Measurements from ENCODE around the gene CUL1. TPM values are rescaled to one million over a fixed set of nuclear protein-coding genes. Genes with fewer than 3 reads are reported as not detected.

CUL1 gene
- total and polyA plus RNA-seq, 2 experiments from 2014 or later, result 35.6 to 71.3 TPM

GRCh38 chr7:148729984-148730733 is 31.5 kb downstream of the CUL1 start:
- no peak overlapping the region for H2AFZ ChIP-seq
- H3K27me3 ChIP-seq (ENCODE audit: insufficient read depth), result no peaks in the 10 kb centered on the region
- no peak overlapping the region for H3K4me3 ChIP-seq
- no peaks in the 10 kb centered on the region for H3F3A ChIP-seq (replicated peaks; ENCODE audit: low read depth)
- peaks cover 26% of the 10 kb centered on the region for H4K20me1 ChIP-seq (replicated peaks; ENCODE audit: insufficient read depth)
- no peak overlapping the region for H3K4me2 ChIP-seq
- peaks cover 4% of the 10 kb centered on the region for H3K27me3 Mint-ChIP-seq (ENCODE audit: insufficient read depth, low read depth, poor library complexity)
- H3K79me2 ChIP-seq (replicated peaks; ENCODE audit: insufficient read depth), result peaks cover 100% of the 10 kb centered on the region
- H3K36me3 Mint-ChIP-seq (ENCODE audit: low read depth), result peaks cover 43% of the 10 kb centered on the region
- no peak for DNase-seq (ENCODE audit: low spot score)
- no peak for ATAC-seq
- no peak overlapping the region for H3K27ac Mint-ChIP-seq
- peaks cover 20% of the 10 kb centered on the region; the same call in 1 of the 2 replicates for H3K36me3 ChIP-seq (ENCODE audit: insufficient read depth)
- TF ChIP-seq EZH2 (IDR thresholded peaks at IDR 0.05; ENCODE audit: low read depth, unreplicated experiment), result no peak
- no peak for TF ChIP-seq JUNB (IDR thresholded peaks at IDR 0.05; ENCODE audit: unreplicated experiment)
- no peak overlapping the region for H3K4me3 Mint-ChIP-seq
- peaks cover 17% of the 10 kb centered on the region for H3K4me1 Mint-ChIP-seq
- H3K9me2 ChIP-seq (ENCODE audit: insufficient read depth), result no peaks in the 10 kb centered on the region
- no peak overlapping the region for H3K27ac ChIP-seq (ENCODE audit: low read depth)
- no peaks in the 10 kb centered on the region for H3K9me3 Mint-ChIP-seq
- H3K4me1 ChIP-seq (ENCODE audit: insufficient read depth), result peaks cover 18% of the 10 kb centered on the region

- no peak overlapping the region for H2AFZ ChIP-seq
- H3K4me2 ChIP-seq, result no peak overlapping the region
- Mint-ChIP-seq H3K27ac (no peak overlapping the region), H3K4me3 (no peak overlapping the region), H3K36me3 (ENCODE audit: low read depth) (peaks cover 56% of the 10 kb centered on the region), H3K9me3 (no peaks in the 10 kb centered on the region), H3K4me1 (peaks cover 3% of the 10 kb centered on the region), H3K27me3 (ENCODE audit: insufficient read depth, low read depth, poor library complexity) (peaks cover 2% of the 10 kb centered on the region)
- no peaks in the 10 kb centered on the region for H3F3A ChIP-seq (replicated peaks; ENCODE audit: low read depth)
- 0 out of 2 replicates have a peak overlapping the region, but pooled peaks have one; percentile 71 for H3K27ac ChIP-seq (ENCODE audit: low read depth)
- peaks cover 20% of the 10 kb centered on the region; the same call in 1 of the 2 replicates for H3K36me3 ChIP-seq (ENCODE audit: insufficient read depth)
- peaks cover 3% of the 10 kb centered on the region for H3K4me1 ChIP-seq (ENCODE audit: insufficient read depth)
- no peak for ATAC-seq
- peaks cover 14% of the 10 kb centered on the region for H4K20me1 ChIP-seq (replicated peaks; ENCODE audit: insufficient read depth)
- TF ChIP-seq REST (IDR thresholded peaks at IDR 0.05; ENCODE audit: unreplicated experiment), result no peak
- no peak for DNase-seq (ENCODE audit: low spot score)
- no peaks in the 10 kb centered on the region for H3K27me3 ChIP-seq (ENCODE audit: insufficient read depth)
- peaks cover 98% of the 10 kb centered on the region for H3K79me2 ChIP-seq (replicated peaks; ENCODE audit: insufficient read depth)
- no peak overlapping the region for H3K4me3 ChIP-seq
- H3K9me2 ChIP-seq (ENCODE audit: insufficient read depth), result no peaks in the 10 kb centered on the region
Measured at GRCh38 chr7:148732862-148733261, 34.2 kb downstream of the CUL1 start.

- Histone ChIP-seq H3K4me2 (no peak overlapping the region), H3K9me2 (ENCODE audit: insufficient read depth) (no peaks in the 10 kb centered on the region), H3K4me1 (ENCODE audit: insufficient read depth) (no peaks in the 10 kb centered on the region; the same call in 1 of the 2 replicates), H3K79me2 (replicated peaks; ENCODE audit: insufficient read depth) (peaks cover 98% of the 10 kb centered on the region), H3K27me3 (ENCODE audit: insufficient read depth) (no peaks in the 10 kb centered on the region), H3F3A (replicated peaks; ENCODE audit: low read depth) (no peaks in the 10 kb centered on the region), H4K20me1 (replicated peaks; ENCODE audit: insufficient read depth) (peaks cover 7% of the 10 kb centered on the region), H3K27ac (ENCODE audit: low read depth) (0 out of 2 replicates have a peak overlapping the region, but pooled peaks have one; percentile 71), H3K36me3 (ENCODE audit: insufficient read depth) (peaks cover 20% of the 10 kb centered on the region; the same call in 1 of the 2 replicates), H2AFZ (no peak overlapping the region), H3K4me3 (no peak overlapping the region)
- H3K36me3 Mint-ChIP-seq (ENCODE audit: low read depth), result peaks cover 62% of the 10 kb centered on the region
- no peaks in the 10 kb centered on the region for H3K4me1 Mint-ChIP-seq
- no peak for ATAC-seq
- H3K27me3 Mint-ChIP-seq (ENCODE audit: insufficient read depth, low read depth, poor library complexity), result peaks cover 2% of the 10 kb centered on the region
- no peak overlapping the region for H3K27ac Mint-ChIP-seq
- no peak overlapping the region for H3K4me3 Mint-ChIP-seq
- H3K9me3 Mint-ChIP-seq, result no peaks in the 10 kb centered on the region
- no peak for DNase-seq (ENCODE audit: low spot score)
- TF ChIP-seq, protein P1, sequence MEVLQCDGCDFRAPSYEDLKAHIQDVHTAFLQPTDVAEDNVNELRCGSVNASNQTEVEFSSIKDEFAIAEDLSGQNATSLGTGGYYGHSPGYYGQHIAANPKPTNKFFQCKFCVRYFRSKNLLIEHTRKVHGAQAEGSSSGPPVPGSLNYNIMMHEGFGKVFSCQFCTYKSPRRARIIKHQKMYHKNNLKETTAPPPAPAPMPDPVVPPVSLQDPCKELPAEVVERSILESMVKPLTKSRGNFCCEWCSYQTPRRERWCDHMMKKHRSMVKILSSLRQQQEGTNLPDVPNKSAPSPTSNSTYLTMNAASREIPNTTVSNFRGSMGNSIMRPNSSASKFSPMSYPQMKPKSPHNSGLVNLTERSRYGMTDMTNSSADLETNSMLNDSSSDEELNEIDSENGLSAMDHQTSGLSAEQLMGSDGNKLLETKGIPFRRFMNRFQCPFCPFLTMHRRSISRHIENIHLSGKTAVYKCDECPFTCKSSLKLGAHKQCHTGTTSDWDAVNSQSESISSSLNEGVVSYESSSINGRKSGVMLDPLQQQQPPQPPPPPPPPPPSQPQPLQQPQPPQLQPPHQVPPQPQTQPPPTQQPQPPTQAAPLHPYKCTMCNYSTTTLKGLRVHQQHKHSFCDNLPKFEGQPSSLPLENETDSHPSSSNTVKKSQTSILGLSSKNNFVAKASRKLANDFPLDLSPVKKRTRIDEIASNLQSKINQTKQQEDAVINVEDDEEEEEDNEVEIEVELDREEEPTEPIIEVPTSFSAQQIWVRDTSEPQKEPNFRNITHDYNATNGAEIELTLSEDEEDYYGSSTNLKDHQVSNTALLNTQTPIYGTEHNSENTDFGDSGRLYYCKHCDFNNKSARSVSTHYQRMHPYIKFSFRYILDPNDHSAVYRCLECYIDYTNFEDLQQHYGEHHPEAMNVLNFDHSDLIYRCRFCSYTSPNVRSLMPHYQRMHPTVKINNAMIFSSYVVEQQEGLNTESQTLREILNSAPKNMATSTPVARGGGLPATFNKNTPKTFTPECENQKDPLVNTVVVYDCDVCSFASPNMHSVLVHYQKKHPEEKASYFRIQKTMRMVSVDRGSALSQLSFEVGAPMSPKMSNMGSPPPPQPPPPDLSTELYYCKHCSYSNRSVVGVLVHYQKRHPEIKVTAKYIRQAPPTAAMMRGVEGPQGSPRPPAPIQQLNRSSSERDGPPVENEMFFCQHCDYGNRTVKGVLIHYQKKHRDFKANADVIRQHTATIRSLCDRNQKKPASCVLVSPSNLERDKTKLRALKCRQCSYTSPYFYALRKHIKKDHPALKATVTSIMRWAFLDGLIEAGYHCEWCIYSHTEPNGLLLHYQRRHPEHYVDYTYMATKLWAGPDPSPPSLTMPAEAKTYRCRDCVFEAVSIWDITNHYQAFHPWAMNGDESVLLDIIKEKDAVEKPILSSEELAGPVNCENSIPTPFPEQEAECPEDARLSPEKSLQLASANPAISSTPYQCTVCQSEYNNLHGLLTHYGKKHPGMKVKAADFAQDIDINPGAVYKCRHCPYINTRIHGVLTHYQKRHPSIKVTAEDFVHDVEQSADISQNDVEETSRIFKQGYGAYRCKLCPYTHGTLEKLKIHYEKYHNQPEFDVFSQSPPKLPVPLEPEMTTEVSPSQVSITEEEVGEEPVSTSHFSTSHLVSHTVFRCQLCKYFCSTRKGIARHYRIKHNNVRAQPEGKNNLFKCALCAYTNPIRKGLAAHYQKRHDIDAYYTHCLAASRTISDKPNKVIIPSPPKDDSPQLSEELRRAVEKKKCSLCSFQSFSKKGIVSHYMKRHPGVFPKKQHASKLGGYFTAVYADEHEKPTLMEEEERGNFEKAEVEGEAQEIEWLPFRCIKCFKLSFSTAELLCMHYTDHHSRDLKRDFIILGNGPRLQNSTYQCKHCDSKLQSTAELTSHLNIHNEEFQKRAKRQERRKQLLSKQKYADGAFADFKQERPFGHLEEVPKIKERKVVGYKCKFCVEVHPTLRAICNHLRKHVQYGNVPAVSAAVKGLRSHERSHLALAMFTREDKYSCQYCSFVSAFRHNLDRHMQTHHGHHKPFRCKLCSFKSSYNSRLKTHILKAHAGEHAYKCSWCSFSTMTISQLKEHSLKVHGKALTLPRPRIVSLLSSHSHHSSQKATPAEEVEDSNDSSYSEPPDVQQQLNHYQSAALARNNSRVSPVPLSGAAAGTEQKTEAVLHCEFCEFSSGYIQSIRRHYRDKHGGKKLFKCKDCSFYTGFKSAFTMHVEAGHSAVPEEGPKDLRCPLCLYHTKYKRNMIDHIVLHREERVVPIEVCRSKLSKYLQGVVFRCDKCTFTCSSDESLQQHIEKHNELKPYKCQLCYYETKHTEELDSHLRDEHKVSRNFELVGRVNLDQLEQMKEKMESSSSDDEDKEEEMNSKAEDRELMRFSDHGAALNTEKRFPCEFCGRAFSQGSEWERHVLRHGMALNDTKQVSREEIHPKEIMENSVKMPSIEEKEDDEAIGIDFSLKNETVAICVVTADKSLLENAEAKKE (CRISPR knock-in tag; IDR thresholded peaks at IDR 0.05), result no peak
- no peak for TF ChIP-seq EZH2 (IDR thresholded peaks at IDR 0.05; ENCODE audit: low read depth, unreplicated experiment)
- no peak for TF ChIP-seq ZNF331 (CRISPR knock-in tag; IDR thresholded peaks at IDR 0.05; ENCODE audit: low read depth)
- TF ChIP-seq JUNB (IDR thresholded peaks at IDR 0.05; ENCODE audit: unreplicated experiment), result no peak
Measured at GRCh38 chr7:148733496-148733895, 34.8 kb downstream of the CUL1 start.
